ENCODE data around the gene PLOD1.

The PLOD1 gene

GRCh38 chr1:12010746-12011570 lies 76.4 kb downstream of the PLOD1 start:
- DNase-seq, result no peak

DNA sequence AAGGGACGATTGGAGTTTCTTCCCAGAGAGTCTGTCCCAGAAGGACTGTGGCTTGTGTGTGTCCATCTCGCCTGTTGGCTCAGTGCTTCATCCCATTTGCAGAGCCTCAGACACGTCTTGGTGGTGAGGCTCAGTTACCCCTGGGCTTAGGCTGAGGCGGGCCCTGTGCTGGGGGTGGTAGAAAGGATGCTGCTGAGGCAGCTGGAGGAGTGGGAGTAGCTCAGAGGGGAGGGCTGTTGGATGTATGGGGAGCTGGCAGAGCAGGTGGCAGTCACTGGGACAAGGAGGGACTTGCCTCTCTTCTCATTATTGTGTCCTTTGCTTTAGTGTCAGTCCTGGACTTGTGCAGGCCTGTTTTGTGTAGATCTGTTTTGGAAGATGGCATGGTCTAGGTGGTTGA lies 77.5 kb downstream of the PLOD1 start:
- no peak for DNase-seq

DNA sequence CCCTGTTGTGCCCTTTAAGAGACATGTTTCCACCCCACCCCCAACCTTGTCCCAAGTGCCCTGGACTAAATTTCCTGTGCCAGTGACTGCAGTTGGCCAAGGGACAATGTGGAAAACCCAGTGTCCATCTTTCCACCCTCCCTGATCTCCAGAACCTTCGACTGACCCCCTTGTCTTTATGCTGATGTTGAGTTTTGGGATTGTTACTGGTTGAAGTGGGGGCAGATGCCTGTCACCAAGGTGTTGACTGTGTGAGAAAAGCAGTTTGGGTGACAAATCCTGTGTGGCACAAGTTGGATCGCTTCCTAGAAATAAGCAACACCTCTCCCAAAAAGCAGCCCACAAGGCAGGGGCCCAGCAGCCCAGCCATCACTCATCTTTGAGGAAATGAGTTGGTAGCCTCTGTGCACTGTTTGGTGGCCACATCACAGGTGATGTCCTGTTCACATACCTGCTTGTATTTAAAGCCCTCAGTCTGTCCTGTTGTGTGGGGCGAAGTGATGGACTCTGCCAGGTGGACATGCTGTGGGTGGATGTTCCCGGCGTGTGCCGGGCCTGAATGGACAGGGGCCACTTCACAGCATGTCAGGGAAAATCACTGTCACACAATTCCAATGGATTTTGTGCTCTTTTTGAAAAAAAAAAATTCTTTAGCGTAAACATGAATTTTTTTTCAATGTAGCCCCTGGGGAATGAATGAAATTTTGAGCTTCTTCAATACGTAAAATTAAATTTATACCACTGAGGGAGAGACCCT lies 78.2 kb downstream of the PLOD1 start:
- no peak for DNase-seq

- DNase-seq, result no peak
These were observed 79.8 kb downstream of the PLOD1 start for GRCh38 chr1:12014141-12014991.

GRCh38 chr1:12015001-12015491 lies 80.5 kb downstream of the PLOD1 start:
- no peak for DNase-seq

GRCh38 chr1:12015499-12015898 lies 81.0 kb downstream of the PLOD1 start:
- DNase-seq, result no peak

- no peak for DNase-seq
These were observed 81.7 kb downstream of the PLOD1 start for GRCh38 chr1:12016182-12016581.

DNA sequence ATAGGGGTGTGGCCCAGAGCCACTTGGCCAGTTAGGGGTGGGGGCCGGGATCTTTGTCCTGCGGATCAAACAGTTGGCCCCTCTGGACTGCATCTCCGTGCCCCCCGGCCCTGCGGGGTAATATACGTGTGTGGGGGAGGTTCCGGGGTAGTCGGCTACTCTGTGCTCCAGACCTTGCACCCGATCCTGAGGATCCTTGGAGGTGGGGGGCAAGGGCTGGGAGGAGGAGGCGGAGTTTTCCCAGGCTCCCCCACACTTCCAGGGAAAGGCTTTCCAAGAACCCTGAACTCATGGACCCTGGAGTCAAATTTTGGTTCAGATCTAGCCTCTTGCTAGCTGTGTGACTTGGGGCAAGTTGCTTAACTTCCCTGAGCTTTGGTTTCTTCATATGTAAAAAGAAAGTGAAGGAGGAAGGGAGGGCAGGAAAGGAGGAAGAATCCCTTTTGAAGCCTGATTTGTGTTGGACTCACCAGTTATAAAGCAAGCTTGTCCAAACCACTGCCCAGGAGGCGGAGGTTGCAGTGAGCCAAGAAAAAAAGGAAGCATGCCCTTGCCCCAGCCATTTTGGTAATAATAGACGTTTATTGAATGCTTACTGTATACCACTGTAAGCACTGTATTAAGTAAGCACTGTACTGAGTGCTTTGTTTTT lies 85.5 kb downstream of the PLOD1 start:
- no peak for DNase-seq

GRCh38 chr1:12021616-12022015 lies 87.1 kb downstream of the PLOD1 start:
- DNase-seq, result no peak

- no peak for DNase-seq
These were observed 87.5 kb downstream of the PLOD1 start for GRCh38 chr1:12022036-12022435.
